Measurements from ENCODE around the gene SCRN3. TPM values are rescaled to one million over a fixed set of nuclear protein-coding genes. Genes with fewer than 3 reads are reported as not detected.

The SCRN3 gene
- total RNA-seq, 1 donor from 2014 or later: 25.9 TPM

DNA sequence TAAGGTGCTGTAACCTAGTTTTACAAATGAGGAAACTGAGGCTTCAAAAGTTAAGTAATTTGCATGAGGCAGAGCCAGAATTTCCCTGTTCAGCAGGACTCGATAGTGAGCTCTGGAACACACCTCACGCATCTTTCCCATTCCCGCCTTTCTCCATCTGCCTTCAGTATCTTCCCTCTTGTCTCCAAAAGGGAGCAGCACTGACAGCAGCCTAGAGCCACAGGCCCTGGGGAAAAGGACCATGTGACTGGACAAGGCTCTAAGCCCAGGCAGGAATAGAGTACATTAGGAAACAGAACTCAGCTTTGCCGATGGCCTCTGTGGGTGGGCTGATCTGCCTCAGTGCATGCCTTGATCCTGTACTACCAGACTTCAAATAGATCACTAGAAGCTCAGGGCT lies 69.8 kb downstream of the SCRN3 start:
- no peaks in the 10 kb centered on the region for H3K4me1 Mint-ChIP-seq (ENCODE audit: unreplicated experiment)
- TF ChIP-seq, protein P1, sequence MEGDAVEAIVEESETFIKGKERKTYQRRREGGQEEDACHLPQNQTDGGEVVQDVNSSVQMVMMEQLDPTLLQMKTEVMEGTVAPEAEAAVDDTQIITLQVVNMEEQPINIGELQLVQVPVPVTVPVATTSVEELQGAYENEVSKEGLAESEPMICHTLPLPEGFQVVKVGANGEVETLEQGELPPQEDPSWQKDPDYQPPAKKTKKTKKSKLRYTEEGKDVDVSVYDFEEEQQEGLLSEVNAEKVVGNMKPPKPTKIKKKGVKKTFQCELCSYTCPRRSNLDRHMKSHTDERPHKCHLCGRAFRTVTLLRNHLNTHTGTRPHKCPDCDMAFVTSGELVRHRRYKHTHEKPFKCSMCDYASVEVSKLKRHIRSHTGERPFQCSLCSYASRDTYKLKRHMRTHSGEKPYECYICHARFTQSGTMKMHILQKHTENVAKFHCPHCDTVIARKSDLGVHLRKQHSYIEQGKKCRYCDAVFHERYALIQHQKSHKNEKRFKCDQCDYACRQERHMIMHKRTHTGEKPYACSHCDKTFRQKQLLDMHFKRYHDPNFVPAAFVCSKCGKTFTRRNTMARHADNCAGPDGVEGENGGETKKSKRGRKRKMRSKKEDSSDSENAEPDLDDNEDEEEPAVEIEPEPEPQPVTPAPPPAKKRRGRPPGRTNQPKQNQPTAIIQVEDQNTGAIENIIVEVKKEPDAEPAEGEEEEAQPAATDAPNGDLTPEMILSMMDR (conservative IDR thresholded peaks at IDR 0.05): no peak
- H3K36me3 Mint-ChIP-seq: no peaks in the 10 kb centered on the region

DNA sequence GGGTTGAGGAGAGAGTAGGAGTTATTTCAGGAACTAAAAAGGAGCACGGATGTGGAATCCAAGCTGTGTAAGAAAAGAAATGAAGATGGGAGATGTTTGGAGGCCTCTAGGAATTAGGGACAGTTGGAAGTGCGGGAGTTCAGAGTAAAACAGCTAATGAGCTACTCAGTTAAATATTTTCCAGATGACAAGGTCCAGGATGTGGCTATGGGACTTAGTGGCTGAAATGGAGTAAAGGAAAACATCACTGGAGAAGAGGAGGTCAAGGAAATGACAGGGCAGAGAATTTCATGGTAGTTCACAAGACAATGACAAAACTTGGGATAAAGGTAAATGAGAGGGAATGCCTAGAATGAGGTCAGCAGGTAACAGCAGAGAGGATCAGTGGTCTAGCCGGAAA lies 78.3 kb downstream of the SCRN3 start:
- Mint-ChIP-seq H3K27ac (no peak overlapping the region), H3K36me3 (no peaks in the 10 kb centered on the region), H3K4me1 (ENCODE audit: unreplicated experiment) (no peaks in the 10 kb centered on the region), H3K27me3 (peaks cover 3% of the 10 kb centered on the region), H3K9me3 (no peaks in the 10 kb centered on the region), H3K4me3 (no peak overlapping the region)
- no peak for DNase-seq (ENCODE audit: extremely low spot score, unreplicated experiment)
- TF ChIP-seq, protein P1 (conservative IDR thresholded peaks at IDR 0.05): no peak

More for the DNA sequence above, 69.8 kb downstream of the SCRN3 start:
- H3K9me3 Mint-ChIP-seq: no peaks in the 10 kb centered on the region
- H3K4me3 Mint-ChIP-seq: no peak overlapping the region
- DNase-seq (ENCODE audit: extremely low spot score, unreplicated experiment): no peak
- no peaks in the 10 kb centered on the region for H3K27me3 Mint-ChIP-seq
- no peak overlapping the region for H3K27ac Mint-ChIP-seq

DNA sequence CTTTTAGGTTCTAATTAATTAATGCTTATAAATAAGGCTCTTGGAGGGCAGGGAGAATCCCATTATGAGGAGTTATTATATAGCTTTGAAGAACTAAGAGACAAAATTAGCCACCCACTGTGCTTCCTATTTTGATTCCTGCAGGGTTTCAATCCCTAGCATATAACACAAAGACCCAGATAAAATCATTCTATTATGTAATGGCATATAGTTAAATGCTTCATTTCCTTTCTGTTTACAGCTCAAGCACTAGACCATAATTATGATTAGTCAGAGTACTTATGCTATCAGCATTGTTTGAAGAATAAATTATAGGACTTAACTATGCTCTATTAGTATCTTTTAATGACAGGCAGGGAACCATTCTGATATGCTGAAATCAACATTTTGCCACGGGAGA lies 82.2 kb downstream of the SCRN3 start:
- no peaks in the 10 kb centered on the region for H3K9me3 Mint-ChIP-seq
- peaks cover 4% of the 10 kb centered on the region for H3K27me3 Mint-ChIP-seq
- no peak overlapping the region for H3K27ac Mint-ChIP-seq
- no peak overlapping the region for H3K4me3 Mint-ChIP-seq
- TF ChIP-seq, protein P1 (conservative IDR thresholded peaks at IDR 0.05): no peak
- no peaks in the 10 kb centered on the region for H3K36me3 Mint-ChIP-seq
- no peaks in the 10 kb centered on the region for H3K4me1 Mint-ChIP-seq (ENCODE audit: unreplicated experiment)
- no peak for DNase-seq (ENCODE audit: extremely low spot score, unreplicated experiment)

Other genes with a start within 250 kb of the SCRN3 start
- 82.1 and 94.4 TPM in 2 replicates for gene OLA1, start 147.2 kb upstream of the SCRN3 start, total RNA-seq (ENCODE audit: low replicate concordance)
- 0.56 TPM in 1 of 2 replicates, not detected in the other for gene SP9, start 60.8 kb upstream of the SCRN3 start, total RNA-seq (ENCODE audit: low replicate concordance)
- 1.6 and 6.2 TPM in 2 replicates for gene GPR155, start 91.3 kb downstream of the SCRN3 start, total RNA-seq (ENCODE audit: low replicate concordance)
- 7.0 and 19.2 TPM in 2 replicates for gene WIPF1, start 202.1 kb downstream of the SCRN3 start, total RNA-seq (ENCODE audit: low replicate concordance)